Measurements from ENCODE around the gene KRT8. TPM values are rescaled to one million over a fixed set of nuclear protein-coding genes. Genes with fewer than 3 reads are reported as not detected.

Gene KRT8
- total RNA-seq, 1 donor, result 5.4 TPM

DNA sequence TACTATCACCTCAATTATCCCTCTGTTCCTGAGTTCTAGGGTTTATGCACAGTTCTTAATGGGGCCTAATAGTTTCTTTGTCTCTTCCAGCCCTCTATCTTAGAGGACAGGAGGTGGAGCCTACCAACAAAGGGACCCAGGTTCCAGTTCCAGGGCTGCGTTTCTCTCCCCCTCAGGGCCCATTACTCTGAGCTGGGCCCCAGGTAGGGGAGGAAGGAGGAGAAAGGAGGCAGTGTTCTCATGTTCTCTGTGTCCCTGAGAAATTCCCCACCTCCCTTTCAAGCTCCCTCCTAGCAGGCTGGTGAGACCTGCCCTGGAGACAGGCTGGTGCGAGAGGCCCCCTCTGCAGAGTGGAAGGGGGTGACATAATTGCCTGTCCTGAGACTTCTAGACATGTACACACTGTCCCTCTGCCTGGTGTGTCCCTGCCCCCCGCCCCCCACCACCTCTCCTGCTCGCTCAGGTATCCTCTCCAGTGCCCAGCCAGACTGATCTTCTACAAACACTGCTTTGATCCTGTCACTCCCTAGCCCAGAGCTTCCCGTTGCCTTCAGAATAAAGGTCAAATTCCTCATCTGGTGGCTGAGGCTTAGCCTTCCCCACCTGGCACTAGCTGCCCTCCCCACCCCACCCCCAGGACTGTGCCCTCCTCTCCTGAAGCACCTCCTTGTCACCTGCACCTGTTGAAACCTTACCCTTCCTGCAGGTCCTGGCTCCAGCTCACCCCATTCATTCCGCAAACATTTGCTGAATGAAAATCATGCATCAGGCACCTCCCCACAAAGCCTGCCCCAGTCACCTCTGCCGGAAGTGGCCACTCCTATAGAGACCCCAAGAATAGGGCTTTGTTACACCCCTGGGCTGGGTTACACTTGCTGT is 21.1 kb upstream of the KRT8 start:
- no peak overlapping the region for H3K4me3 ChIP-seq (ENCODE audit: low read depth, low read length)
- TF ChIP-seq, protein P1, sequence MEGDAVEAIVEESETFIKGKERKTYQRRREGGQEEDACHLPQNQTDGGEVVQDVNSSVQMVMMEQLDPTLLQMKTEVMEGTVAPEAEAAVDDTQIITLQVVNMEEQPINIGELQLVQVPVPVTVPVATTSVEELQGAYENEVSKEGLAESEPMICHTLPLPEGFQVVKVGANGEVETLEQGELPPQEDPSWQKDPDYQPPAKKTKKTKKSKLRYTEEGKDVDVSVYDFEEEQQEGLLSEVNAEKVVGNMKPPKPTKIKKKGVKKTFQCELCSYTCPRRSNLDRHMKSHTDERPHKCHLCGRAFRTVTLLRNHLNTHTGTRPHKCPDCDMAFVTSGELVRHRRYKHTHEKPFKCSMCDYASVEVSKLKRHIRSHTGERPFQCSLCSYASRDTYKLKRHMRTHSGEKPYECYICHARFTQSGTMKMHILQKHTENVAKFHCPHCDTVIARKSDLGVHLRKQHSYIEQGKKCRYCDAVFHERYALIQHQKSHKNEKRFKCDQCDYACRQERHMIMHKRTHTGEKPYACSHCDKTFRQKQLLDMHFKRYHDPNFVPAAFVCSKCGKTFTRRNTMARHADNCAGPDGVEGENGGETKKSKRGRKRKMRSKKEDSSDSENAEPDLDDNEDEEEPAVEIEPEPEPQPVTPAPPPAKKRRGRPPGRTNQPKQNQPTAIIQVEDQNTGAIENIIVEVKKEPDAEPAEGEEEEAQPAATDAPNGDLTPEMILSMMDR (IDR thresholded peaks at IDR 0.05; ENCODE audit: insufficient read depth, low read length), result no peak
- DNase-seq (ENCODE audit: low read depth), result no peak

DNA sequence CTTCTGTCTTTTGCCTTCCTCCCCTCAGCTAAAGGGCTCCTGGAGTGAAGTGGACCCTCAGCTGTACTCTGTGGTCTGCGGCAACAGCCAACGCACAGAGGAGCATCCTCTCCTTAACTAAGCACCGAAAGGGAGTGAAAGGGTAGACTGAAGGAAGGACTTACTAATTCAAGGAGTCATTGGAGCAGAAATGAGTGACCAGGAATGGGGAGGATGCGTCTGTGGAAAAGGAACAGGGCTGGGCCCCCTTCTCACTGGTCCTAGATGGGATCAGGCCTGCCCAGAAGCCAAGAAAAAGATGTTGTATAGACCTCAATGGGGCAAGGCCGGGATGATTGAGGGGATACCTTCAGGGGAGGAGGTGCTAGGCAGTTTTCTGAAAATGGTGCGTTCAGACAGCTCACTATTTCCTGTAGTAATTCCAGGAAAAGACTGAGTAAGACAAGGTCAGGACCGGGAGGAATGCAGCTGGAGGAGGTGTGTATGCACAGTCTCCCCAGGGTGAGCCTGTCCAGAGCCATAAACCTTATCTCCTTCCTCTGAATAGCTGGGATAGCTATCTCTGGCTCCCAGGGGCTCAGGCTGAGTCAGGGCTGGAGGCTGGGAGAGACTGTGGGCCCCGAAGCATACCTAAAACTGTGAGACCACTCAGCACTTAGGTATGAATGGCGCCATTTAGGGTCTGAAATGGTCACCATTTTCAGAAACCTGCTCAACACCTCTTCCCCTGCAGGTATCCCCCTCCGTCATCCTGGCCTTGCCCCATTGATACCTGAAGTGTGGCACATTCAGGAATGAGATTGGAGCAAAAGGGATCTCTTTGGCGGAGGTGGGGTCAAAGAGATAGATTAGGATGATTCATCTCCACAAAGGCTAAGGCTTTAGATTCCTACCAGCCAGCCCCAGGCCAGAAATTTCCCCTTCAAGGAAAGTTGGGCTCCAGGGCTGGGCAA is 20.2 kb upstream of the KRT8 start:
- TF ChIP-seq, protein P1 (IDR thresholded peaks at IDR 0.05; ENCODE audit: insufficient read depth, low read length), result no peak
- peak; percentile 97 for DNase-seq (ENCODE audit: low read depth)
- no peak overlapping the region for H3K4me3 ChIP-seq (ENCODE audit: low read depth, low read length)

DNA sequence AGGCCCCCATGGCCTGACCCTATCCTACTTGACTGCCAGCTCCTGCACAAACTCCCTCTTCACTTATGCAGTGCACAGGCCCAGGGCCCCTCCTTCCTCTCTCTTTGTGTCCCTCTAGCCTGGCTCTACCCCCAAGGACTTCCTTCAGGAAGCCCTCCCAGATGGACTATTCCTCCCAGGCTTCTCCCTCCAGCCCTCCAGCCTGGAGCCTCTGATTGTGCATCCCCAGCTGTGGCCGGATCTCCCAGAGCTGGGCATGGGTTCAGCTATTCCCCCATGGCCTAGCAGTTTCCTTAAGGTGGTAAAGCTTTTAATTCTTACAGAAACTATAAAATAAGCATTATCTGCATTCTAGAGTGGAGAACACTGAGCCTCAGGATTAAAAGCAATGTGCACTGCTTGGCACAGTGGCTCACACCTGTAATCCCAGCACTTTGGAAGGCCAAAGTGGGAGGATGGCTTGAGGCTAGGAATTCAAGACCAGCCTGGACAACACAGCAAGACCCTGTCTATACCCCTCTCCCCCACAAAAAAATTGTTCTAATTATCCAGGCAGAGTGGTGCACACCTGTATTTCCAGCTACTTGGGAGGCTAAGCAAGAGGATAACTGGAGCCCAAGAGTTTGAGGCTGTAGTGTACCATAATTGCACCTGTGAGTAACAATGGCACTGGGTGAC is 16.8 kb upstream of the KRT8 start:
- no peak for DNase-seq (ENCODE audit: low read depth)
- H3K4me3 ChIP-seq (ENCODE audit: low read depth, low read length), result no peak overlapping the region
- TF ChIP-seq, protein P1 (IDR thresholded peaks at IDR 0.05; ENCODE audit: insufficient read depth, low read length), result no peak

DNA sequence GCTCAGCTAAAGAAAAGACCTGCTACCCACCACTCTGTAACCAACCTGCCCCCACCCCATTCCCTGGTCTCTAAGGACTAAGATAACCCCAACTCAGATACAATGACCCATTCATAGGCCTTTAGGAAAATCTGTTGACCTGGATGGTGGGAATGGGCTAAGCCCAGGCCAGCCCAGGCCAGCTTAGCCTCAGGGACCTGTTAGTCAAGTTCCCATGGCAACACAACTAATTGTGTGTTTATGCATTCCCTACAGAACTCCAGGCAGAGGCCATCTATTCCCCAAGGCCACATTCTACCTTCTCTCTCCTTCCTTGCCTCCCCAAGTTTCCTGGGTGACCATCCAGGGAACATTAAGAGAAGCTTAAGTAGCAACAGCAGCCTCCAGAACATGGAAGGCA is 16.1 kb upstream of the KRT8 start:
- H3K4me3 ChIP-seq (ENCODE audit: low read depth, low read length), result no peak overlapping the region
- no peak for DNase-seq (ENCODE audit: low read depth)
- TF ChIP-seq, protein P1 (IDR thresholded peaks at IDR 0.05; ENCODE audit: insufficient read depth, low read length), result no peak

DNA sequence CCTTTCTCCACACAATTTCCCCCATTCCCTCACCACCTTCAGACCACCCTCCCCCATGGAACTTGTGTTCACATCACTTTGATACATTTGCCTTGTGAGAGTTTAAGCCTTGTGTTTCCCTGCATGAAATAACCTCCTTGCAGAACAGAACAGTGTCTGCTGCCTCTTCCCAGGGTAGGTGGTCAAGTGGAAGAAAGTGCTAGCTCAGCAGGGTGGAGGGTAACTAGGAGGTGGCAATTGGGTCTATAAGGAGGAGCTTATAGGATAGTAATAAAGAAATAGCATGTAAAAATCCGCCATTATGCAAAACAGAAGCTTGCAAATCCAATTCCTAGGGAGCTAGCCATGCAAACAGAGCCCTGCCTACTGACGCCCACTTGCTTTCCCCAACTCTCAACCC is 13.9 kb upstream of the KRT8 start:
- H3K4me3 ChIP-seq (ENCODE audit: low read depth, low read length), result no peak overlapping the region
- no peak for DNase-seq (ENCODE audit: low read depth)
- TF ChIP-seq, protein P1 (IDR thresholded peaks at IDR 0.05; ENCODE audit: insufficient read depth, low read length), result no peak

DNA sequence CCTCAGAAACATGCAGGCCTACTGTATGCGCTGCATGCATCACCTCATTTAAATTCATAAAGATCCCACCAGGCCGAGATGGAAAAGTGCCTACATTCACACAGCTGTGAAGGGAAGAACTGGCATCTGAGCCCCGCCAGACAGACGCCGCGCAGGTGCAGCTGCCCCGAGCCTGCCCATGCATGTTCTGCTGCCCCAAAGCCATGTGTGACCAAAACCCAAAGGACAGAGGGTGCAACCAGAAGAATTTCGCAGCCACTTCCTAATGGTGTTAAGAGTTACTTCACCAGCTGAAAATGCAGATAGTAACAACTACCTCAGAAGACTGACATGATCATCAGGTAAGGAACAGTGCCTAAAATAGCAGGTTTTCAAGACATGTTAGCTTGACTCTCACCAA is 13.5 kb upstream of the KRT8 start:
- no peak for DNase-seq (ENCODE audit: low read depth)
- no peak overlapping the region for H3K4me3 ChIP-seq (ENCODE audit: low read depth, low read length)
- TF ChIP-seq, protein P1 (IDR thresholded peaks at IDR 0.05; ENCODE audit: insufficient read depth, low read length), result no peak
